Measurements from ENCODE around the gene ABCA13.

GRCh38 chr7:48224042-48224441, 52.8 kb downstream of the ABCA13 start:
- TF ChIP-seq GLI2 (tag by site-specific recombination; IDR thresholded peaks at IDR 0.05; ENCODE audit: borderline replicate concordance, low read depth): no peak
- no peak for TF ChIP-seq ZBTB44 (tag by site-specific recombination; IDR thresholded peaks at IDR 0.05)
- TF ChIP-seq ZNF266 (tag by site-specific recombination; IDR thresholded peaks at IDR 0.05; ENCODE audit: low read depth): no peak
- no peak for TF ChIP-seq ZIC2 (tag by site-specific recombination; IDR thresholded peaks at IDR 0.05)
- no peak for TF ChIP-seq MZF1 (tag by site-specific recombination; IDR thresholded peaks at IDR 0.05; ENCODE audit: borderline replicate concordance)
- no peak for TF ChIP-seq ZNF274 (IDR thresholded peaks at IDR 0.05; ENCODE audit: low read length)
- no peak for TF ChIP-seq ZNF274 (tag by site-specific recombination; IDR thresholded peaks at IDR 0.05; ENCODE audit: borderline replicate concordance)
- no peak for TF ChIP-seq ZFP41 (tag by site-specific recombination; IDR thresholded peaks at IDR 0.05; ENCODE audit: borderline replicate concordance)
- no peak for TF ChIP-seq ZNF704 (tag by site-specific recombination; IDR thresholded peaks at IDR 0.05)
- TF ChIP-seq, protein P1, sequence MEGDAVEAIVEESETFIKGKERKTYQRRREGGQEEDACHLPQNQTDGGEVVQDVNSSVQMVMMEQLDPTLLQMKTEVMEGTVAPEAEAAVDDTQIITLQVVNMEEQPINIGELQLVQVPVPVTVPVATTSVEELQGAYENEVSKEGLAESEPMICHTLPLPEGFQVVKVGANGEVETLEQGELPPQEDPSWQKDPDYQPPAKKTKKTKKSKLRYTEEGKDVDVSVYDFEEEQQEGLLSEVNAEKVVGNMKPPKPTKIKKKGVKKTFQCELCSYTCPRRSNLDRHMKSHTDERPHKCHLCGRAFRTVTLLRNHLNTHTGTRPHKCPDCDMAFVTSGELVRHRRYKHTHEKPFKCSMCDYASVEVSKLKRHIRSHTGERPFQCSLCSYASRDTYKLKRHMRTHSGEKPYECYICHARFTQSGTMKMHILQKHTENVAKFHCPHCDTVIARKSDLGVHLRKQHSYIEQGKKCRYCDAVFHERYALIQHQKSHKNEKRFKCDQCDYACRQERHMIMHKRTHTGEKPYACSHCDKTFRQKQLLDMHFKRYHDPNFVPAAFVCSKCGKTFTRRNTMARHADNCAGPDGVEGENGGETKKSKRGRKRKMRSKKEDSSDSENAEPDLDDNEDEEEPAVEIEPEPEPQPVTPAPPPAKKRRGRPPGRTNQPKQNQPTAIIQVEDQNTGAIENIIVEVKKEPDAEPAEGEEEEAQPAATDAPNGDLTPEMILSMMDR (tag by site-specific recombination; IDR thresholded peaks at IDR 0.05): no peak
- no peak for TF ChIP-seq ZNF610 (tag by site-specific recombination; IDR thresholded peaks at IDR 0.05; ENCODE audit: borderline replicate concordance)
